Neural cell (in vitro differentiated cells): ENCODE measurements around the gene PRSS21. TPM values are rescaled to one million over a fixed set of nuclear protein-coding genes. Genes with fewer than 3 reads are reported as not detected.

Experiments used
- H2AFZ ChIP-seq: fragments of 200-600, 300-800 bp; sonication (generic), shearing (Covaris generic); 2 replicates; pipeline ENCODE4 v1.6.0; 2014; ENCODE audit warnings: low read depth, mild to moderate bottlenecking, antibody characterized with exemption, low read length, moderate library complexity
- H3F3A ChIP-seq: fragments of 200-600 bp; shearing (Covaris generic); 2 replicates; pipeline ENCODE4 v1.6.1; 2016; ENCODE audit warnings: mild to moderate bottlenecking, moderate library complexity, mixed read lengths, antibody characterized with exemption, low read length; ENCODE audit not compliant: insufficient read depth, poor library complexity, severe bottlenecking
- H3K27ac ChIP-seq: fragments of 200-600, 300-800 bp; sonication (generic), shearing (Covaris generic); 2 replicates; pipeline ENCODE4 v1.5.1; 2014; ENCODE audit warnings: mild to moderate bottlenecking, low read length, moderate library complexity
- H3K27me3 ChIP-seq: fragments of 300-800, 200-600 bp; sonication (generic), shearing (Covaris generic); 2 replicates; pipeline ENCODE4 v1.6.0; 2014; ENCODE audit warnings: mild to moderate bottlenecking, low read depth, low read length, moderate library complexity; ENCODE audit not compliant: insufficient read depth
- H3K36me3 ChIP-seq: fragments of 300-800, 200-600 bp; sonication (generic), shearing (Covaris generic); 2 replicates; pipeline ENCODE4 v1.5.1; 2014; ENCODE audit warnings: mild to moderate bottlenecking, antibody characterized with exemption, low read length, moderate library complexity; ENCODE audit not compliant: insufficient read depth
- H3K4me2 ChIP-seq: fragments of 300-800, 200-600 bp; sonication (generic), shearing (Covaris generic); 2 replicates; pipeline ENCODE4 v1.6.0; 2014; ENCODE audit warnings: mild to moderate bottlenecking, low read length
- H3K4me3 ChIP-seq: fragments of 300-800, 200-600 bp; sonication (generic), shearing (Covaris generic); 2 replicates; pipeline ENCODE4 v1.5.1; 2014; ENCODE audit warnings: mild to moderate bottlenecking, low read length, moderate library complexity
- H3K79me2 ChIP-seq: fragments of 200-600 bp; shearing (Covaris generic); replicated peaks from 2 replicates; pipeline ENCODE4 v1.6.0; 2014; ENCODE audit warnings: mild to moderate bottlenecking, low read length, moderate library complexity; ENCODE audit not compliant: insufficient read depth
- H3K9ac ChIP-seq: fragments of 300-800, 200-600 bp; sonication (generic), shearing (Covaris generic); 2 replicates; pipeline ENCODE4 v1.6.1; 2016; ENCODE audit warnings: mild to moderate bottlenecking, low read length, mixed read lengths
- H3K9me2 ChIP-seq: fragments of 200-600 bp; shearing (Covaris generic); 2 replicates; pipeline ENCODE4 v1.6.1; 2016; ENCODE audit warnings: mild to moderate bottlenecking, low read length, mixed read lengths; ENCODE audit not compliant: insufficient read depth
- H3K9me3 ChIP-seq: fragments of 200-600, 300-800 bp; sonication (generic), shearing (Covaris generic); 2 replicates; pipeline ENCODE4 v1.6.1; 2016; ENCODE audit warnings: mild to moderate bottlenecking, mixed run types, low read length, moderate library complexity, mixed read lengths
- H4K20me1 ChIP-seq: fragments of 200-600 bp; shearing (Covaris generic); 2 replicates; pipeline ENCODE4 v1.6.1; 2016; ENCODE audit warnings: mild to moderate bottlenecking, mixed run types; ENCODE audit not compliant: insufficient read depth
- EP300 ChIP-seq: fragments of 450-650 bp; conservative IDR thresholded peaks from 2 replicates; pipeline ENCODE4 v1.6.1; 2014; ENCODE audit warnings: antibody characterized with exemption, mild to moderate bottlenecking, moderate library complexity; ENCODE audit not compliant: poor library complexity, severe bottlenecking
- EZH2 ChIP-seq: fragments of 200-600, 300-800 bp; shearing (Covaris generic), sonication (generic); IDR thresholded peaks from 2 replicates; pipeline ENCODE4 v1.6.1; 2014; ENCODE audit warnings: antibody characterized with exemption, low read length, borderline replicate concordance, mild to moderate bottlenecking; ENCODE audit not compliant: insufficient read depth, poor library complexity, severe bottlenecking
- MXI1 ChIP-seq: fragments of 450-650 bp; conservative IDR thresholded peaks from 2 replicates; pipeline ENCODE4 v1.6.1; 2014; ENCODE audit warnings: antibody characterized with exemption, mild to moderate bottlenecking; ENCODE audit not compliant: poor library complexity, severe bottlenecking
- POLR2AphosphoS5 ChIP-seq: IDR thresholded peaks from 2 replicates; pipeline ENCODE4 v1.6.1; 2012
- RAD21 ChIP-seq: fragments of 450-650 bp; conservative IDR thresholded peaks from 2 replicates; pipeline ENCODE4 v1.6.1; 2014; ENCODE audit warnings: antibody characterized with exemption, mild to moderate bottlenecking, moderate library complexity
- REST ChIP-seq: IDR thresholded peaks from 2 replicates; pipeline ENCODE4 v1.6.1; 2012; ENCODE audit warnings: borderline replicate concordance
- SMC3 ChIP-seq: fragments of 450-650 bp; conservative IDR thresholded peaks from 2 replicates; pipeline ENCODE4 v1.6.1; 2014; ENCODE audit warnings: antibody characterized with exemption, mild to moderate bottlenecking, moderate library complexity; ENCODE audit not compliant: poor library complexity
- TAF1 ChIP-seq: IDR thresholded peaks from 2 replicates; pipeline ENCODE4 v1.6.1; 2012; ENCODE audit warnings: low read depth
- polyA plus RNA-seq: library from polyadenylated mRNA; depleted of rRNA; stranded (reverse); fragments of >200 nt; gene quantifications from 2 replicates; pipeline ENCODE4 v1.2.3, GENCODE V29; 2014
- TF ChIP-seq, protein P1 (sequence below): fragments of 450-650 bp; IDR thresholded peaks from 2 replicates; pipeline ENCODE4 v1.5.1; 2014; ENCODE audit warnings: antibody characterized with exemption, mild to moderate bottlenecking, moderate library complexity; ENCODE audit not compliant: poor library complexity, severe bottlenecking

Gene PRSS21
- polyA plus RNA-seq, 1 donor from 2014 or later: not detected

- Histone ChIP-seq H3K9me3 (no peaks in the 10 kb centered on the region), H3K79me2 (peaks cover 31% of the 10 kb centered on the region), H3F3A (no peaks in the 10 kb centered on the region), H3K27ac (no peak overlapping the region), H3K4me2 (no peak overlapping the region), H2AFZ (no peak overlapping the region), H3K36me3 (no peaks in the 10 kb centered on the region), H3K27me3 (no peaks in the 10 kb centered on the region), H3K4me3 (no peak overlapping the region), H3K9me2 (no peaks in the 10 kb centered on the region), H3K9ac (no peak overlapping the region), H4K20me1 (no peaks in the 10 kb centered on the region)
- TF ChIP-seq EP300 (no peak), EZH2 (no peak), MXI1 (no peak), REST (no peak), SMC3 (no peak), TAF1 (no peak), POLR2AphosphoS5 (no peak), RAD21 (no peak)
- TF ChIP-seq, protein P1, sequence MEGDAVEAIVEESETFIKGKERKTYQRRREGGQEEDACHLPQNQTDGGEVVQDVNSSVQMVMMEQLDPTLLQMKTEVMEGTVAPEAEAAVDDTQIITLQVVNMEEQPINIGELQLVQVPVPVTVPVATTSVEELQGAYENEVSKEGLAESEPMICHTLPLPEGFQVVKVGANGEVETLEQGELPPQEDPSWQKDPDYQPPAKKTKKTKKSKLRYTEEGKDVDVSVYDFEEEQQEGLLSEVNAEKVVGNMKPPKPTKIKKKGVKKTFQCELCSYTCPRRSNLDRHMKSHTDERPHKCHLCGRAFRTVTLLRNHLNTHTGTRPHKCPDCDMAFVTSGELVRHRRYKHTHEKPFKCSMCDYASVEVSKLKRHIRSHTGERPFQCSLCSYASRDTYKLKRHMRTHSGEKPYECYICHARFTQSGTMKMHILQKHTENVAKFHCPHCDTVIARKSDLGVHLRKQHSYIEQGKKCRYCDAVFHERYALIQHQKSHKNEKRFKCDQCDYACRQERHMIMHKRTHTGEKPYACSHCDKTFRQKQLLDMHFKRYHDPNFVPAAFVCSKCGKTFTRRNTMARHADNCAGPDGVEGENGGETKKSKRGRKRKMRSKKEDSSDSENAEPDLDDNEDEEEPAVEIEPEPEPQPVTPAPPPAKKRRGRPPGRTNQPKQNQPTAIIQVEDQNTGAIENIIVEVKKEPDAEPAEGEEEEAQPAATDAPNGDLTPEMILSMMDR: no peak
Observed at GRCh38 chr16:2779978-2780898, 36.8 kb upstream of the PRSS21 start.

DNA sequence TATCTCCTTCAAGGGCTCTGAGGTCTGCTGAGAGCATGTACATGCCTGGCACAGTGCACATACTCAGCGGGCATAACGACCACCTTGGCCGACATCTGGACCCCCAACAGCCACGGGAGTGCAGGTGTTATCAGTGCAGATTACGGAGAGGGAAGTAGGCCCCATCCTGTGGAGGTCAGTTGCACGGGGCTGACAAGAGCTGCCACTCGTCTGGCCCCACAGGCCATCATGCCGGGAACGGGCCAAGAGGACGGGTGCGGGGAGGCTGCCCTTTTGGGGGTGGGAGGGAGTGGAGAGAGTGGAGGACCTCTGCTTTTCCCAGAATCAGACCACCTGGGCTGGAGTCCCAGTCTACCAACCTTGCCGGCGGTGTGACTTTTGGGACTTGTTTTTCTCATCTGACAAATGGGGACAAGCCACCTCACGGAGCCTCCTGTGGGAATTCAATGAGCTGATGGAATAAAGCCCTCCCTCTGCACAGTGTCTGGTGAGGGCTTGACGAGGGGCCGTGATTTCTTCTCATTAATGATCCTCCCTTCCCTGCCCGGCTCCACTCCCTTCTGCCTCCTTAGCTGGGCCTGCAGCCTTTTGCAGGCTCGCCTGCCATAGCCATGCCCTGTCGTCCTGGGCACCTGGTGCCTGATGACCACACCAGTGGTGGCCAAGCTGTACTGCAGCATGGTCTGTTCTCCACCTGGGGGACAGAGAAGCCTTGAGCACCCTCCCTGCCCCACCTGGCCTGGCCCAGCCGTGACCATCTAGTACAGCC is 34.3 kb upstream of the PRSS21 start:
- H3K9me2 ChIP-seq: no peaks in the 10 kb centered on the region
- no peak overlapping the region for H2AFZ ChIP-seq
- H3K4me3 ChIP-seq: no peak overlapping the region
- no peaks in the 10 kb centered on the region for H3K27me3 ChIP-seq
- H3K79me2 ChIP-seq: peaks cover 14% of the 10 kb centered on the region
- H4K20me1 ChIP-seq: no peaks in the 10 kb centered on the region
- no peak overlapping the region for H3K9ac ChIP-seq
- no peaks in the 10 kb centered on the region for H3K36me3 ChIP-seq
- no peaks in the 10 kb centered on the region for H3K9me3 ChIP-seq
- H3K4me2 ChIP-seq: no peak overlapping the region
- H3F3A ChIP-seq: no peaks in the 10 kb centered on the region
- no peak overlapping the region for H3K27ac ChIP-seq
- TF ChIP-seq MXI1: no peak
- TF ChIP-seq, protein P1: no peak
- TF ChIP-seq SMC3: no peak
- TF ChIP-seq RAD21: no peak
- TF ChIP-seq REST: no peak
- no peak for TF ChIP-seq EP300
- no peak for TF ChIP-seq EZH2
- TF ChIP-seq POLR2AphosphoS5: no peak
- TF ChIP-seq TAF1: no peak
